ENCODE results near the gene COX14. TPM values are rescaled to one million over a fixed set of nuclear protein-coding genes. Genes with fewer than 3 reads are reported as not detected.

COX14 gene
- total RNA-seq, 1 experiment from 2014 or later, result 41.0 TPM

GRCh38 chr12:50167049-50167828 lies 55.2 kb downstream of the COX14 start, which contains the start of gene CERS5:
TSS of gene CERS5 (minus strand) at chr12:50167369. CDS start at chr12:50167297, 72 bp downstream.
- Histone ChIP-seq H3K9me2 (ENCODE audit: insufficient read depth) (no peaks in the 10 kb centered on the region), H4K20me1 (ENCODE audit: insufficient read depth) (no peaks in the 10 kb centered on the region), H3K27ac (ENCODE audit: low read depth, low read length) (peak within 1 kb of the TSS; percentile 77), H3K4me1 (ENCODE audit: control insufficient read depth in 1 of 2, insufficient read depth in 2 of 2, low read length in 2 of 2) (peaks cover 11 to 29% of the 10 kb centered on the region in 2 experiments; a peak in 3 of 4 replicates), H3K9me3 (ENCODE audit: control insufficient read depth in 1 of 2, insufficient read depth in 1 of 2, low read depth in 1 of 2, low read length in 2 of 2) (no peaks in the 10 kb centered on the region), H3K79me2 (ENCODE audit: insufficient read depth, low read length) (peaks cover 27% of the 10 kb centered on the region), H3K27me3 (ENCODE audit: insufficient read depth, low read length) (no peaks in the 10 kb centered on the region), H3K4me2 (ENCODE audit: low read length) (peak within 1 kb of the TSS; percentile 85), H3K36me3 (ENCODE audit: control insufficient read depth in 1 of 2, insufficient read depth in 2 of 2, low read length in 2 of 2) (no peaks in the 10 kb centered on the region), H2AFZ (ENCODE audit: low read depth, low read length, poor library complexity, severe bottlenecking) (peak within 1 kb of the TSS; percentile 63), H3K4me3 (replicated peaks in 1 of 2; ENCODE audit: low read depth in 1 of 2, low read length in 2 of 2) (peak within 1 kb of the TSS; percentile 83 to 93), H3K9ac (ENCODE audit: low read length) (peak within 1 kb of the TSS; percentile 94)
- ChIA-PET CTCF (interaction anchor here (0.6 to 3.3 kb wide), 7 partner anchors 9 to 147 kb away, joined by 3 to 14 read pairs (median 5); partner anchors contain the start of genes COX14, GPD1 and SMARCD1), RAD21 (ENCODE audit: low non-redundant PET in 1 of 2, low total read pairs in 2 of 2, uncharacterized antibody in 2 of 2, unreplicated experiment in 2 of 2) (interaction anchor here (0.6 to 1.4 kb wide), 3 partner anchors 28 to 56 kb away, joined by 4 to 6 read pairs (median 5); partner anchors contain the start of gene COX14 (in 1 of the 2)), POLR2A (interaction anchor here (0.7 to 1.9 kb wide), 6 partner anchors 9 to 94 kb away, joined by 3 to 18 read pairs (median 3); partner anchors contain the start of genes COX14 and SMARCD1)
- BruUV-seq (replicated peaks), result no TSS peak
- DNase-seq (ENCODE audit: low read depth, low spot score), result peak; percentile 96
- ATAC-seq, result peak; percentile 98
- intact Hi-C loops (cut with micrococcal nuclease), result loop anchor here (2.0 kb wide), 1 partner anchor 56 kb away; no protein-coding TSS in a partner anchor
- TF ChIP-seq SRF (IDR thresholded peaks at IDR 0.05; ENCODE audit: low read depth) (no peak), POLR2A (IDR thresholded peaks at IDR 0.05; ENCODE audit: borderline replicate concordance, extremely low read depth, insufficient read depth, insufficient read length) (peak; percentile 58), FOSL1 (IDR thresholded peaks at IDR 0.05; ENCODE audit: low read depth) (no peak), EZH2phosphoT487 (IDR thresholded peaks at IDR 0.05; ENCODE audit: borderline replicate concordance) (no peak), EZH2 (IDR thresholded peaks at IDR 0.05) (no peak), SIN3A (IDR thresholded peaks at IDR 0.05; ENCODE audit: low read depth) (no peak), POLR2AphosphoS5 (IDR thresholded peaks at IDR 0.05; ENCODE audit: low read depth, low read length) (peak; percentile 91), YY1 (IDR thresholded peaks at IDR 0.05; ENCODE audit: extremely low read depth, insufficient replicate concordance, low read depth, low read length) (peak; percentile 69), RAD21 (IDR thresholded peaks at IDR 0.05; ENCODE audit: low read depth) (no peak), ELF1 (IDR thresholded peaks at IDR 0.05; ENCODE audit: borderline replicate concordance, low read depth) (no peak; the same call in 1 of the 2 replicates), ATF3 (IDR thresholded peaks at IDR 0.05) (no peak), EGR1 (IDR thresholded peaks at IDR 0.05; ENCODE audit: low read depth) (peak; percentile 63; the same call in 1 of the 2 replicates), CBX3 (IDR thresholded peaks at IDR 0.05; ENCODE audit: low read depth) (no peak), JUND (IDR thresholded peaks at IDR 0.05) (no peak), MAX (IDR thresholded peaks at IDR 0.05) (peak; percentile 46; the same call in 1 of the 2 replicates)
- TF ChIP-seq, protein P1, sequence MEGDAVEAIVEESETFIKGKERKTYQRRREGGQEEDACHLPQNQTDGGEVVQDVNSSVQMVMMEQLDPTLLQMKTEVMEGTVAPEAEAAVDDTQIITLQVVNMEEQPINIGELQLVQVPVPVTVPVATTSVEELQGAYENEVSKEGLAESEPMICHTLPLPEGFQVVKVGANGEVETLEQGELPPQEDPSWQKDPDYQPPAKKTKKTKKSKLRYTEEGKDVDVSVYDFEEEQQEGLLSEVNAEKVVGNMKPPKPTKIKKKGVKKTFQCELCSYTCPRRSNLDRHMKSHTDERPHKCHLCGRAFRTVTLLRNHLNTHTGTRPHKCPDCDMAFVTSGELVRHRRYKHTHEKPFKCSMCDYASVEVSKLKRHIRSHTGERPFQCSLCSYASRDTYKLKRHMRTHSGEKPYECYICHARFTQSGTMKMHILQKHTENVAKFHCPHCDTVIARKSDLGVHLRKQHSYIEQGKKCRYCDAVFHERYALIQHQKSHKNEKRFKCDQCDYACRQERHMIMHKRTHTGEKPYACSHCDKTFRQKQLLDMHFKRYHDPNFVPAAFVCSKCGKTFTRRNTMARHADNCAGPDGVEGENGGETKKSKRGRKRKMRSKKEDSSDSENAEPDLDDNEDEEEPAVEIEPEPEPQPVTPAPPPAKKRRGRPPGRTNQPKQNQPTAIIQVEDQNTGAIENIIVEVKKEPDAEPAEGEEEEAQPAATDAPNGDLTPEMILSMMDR (IDR thresholded peaks at IDR 0.05 in 2 of 3, conservative IDR thresholded peaks at IDR 0.05 in 1 of 3; ENCODE audit: borderline replicate concordance in 1 of 3, insufficient read depth in 1 of 3, low read depth in 2 of 3, low read length in 2 of 3), result 0 out of 6 replicates have a peak, but pooled peaks of 1 of the 3 experiments have one; percentile 10
- TF ChIP-seq, protein P2, sequence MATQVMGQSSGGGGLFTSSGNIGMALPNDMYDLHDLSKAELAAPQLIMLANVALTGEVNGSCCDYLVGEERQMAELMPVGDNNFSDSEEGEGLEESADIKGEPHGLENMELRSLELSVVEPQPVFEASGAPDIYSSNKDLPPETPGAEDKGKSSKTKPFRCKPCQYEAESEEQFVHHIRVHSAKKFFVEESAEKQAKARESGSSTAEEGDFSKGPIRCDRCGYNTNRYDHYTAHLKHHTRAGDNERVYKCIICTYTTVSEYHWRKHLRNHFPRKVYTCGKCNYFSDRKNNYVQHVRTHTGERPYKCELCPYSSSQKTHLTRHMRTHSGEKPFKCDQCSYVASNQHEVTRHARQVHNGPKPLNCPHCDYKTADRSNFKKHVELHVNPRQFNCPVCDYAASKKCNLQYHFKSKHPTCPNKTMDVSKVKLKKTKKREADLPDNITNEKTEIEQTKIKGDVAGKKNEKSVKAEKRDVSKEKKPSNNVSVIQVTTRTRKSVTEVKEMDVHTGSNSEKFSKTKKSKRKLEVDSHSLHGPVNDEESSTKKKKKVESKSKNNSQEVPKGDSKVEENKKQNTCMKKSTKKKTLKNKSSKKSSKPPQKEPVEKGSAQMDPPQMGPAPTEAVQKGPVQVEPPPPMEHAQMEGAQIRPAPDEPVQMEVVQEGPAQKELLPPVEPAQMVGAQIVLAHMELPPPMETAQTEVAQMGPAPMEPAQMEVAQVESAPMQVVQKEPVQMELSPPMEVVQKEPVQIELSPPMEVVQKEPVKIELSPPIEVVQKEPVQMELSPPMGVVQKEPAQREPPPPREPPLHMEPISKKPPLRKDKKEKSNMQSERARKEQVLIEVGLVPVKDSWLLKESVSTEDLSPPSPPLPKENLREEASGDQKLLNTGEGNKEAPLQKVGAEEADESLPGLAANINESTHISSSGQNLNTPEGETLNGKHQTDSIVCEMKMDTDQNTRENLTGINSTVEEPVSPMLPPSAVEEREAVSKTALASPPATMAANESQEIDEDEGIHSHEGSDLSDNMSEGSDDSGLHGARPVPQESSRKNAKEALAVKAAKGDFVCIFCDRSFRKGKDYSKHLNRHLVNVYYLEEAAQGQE (IDR thresholded peaks at IDR 0.05; ENCODE audit: low read depth), result no peak
- TF ChIP-seq, protein P3, sequence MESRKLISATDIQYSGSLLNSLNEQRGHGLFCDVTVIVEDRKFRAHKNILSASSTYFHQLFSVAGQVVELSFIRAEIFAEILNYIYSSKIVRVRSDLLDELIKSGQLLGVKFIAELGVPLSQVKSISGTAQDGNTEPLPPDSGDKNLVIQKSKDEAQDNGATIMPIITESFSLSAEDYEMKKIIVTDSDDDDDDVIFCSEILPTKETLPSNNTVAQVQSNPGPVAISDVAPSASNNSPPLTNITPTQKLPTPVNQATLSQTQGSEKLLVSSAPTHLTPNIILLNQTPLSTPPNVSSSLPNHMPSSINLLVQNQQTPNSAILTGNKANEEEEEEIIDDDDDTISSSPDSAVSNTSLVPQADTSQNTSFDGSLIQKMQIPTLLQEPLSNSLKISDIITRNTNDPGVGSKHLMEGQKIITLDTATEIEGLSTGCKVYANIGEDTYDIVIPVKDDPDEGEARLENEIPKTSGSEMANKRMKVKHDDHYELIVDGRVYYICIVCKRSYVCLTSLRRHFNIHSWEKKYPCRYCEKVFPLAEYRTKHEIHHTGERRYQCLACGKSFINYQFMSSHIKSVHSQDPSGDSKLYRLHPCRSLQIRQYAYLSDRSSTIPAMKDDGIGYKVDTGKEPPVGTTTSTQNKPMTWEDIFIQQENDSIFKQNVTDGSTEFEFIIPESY (IDR thresholded peaks at IDR 0.05; ENCODE audit: extremely low read depth, insufficient replicate concordance, low read length), result no peak

Measured in HCT116 (cell line).